ENCODE measurements around the gene KCNK1. TPM values are rescaled to one million over a fixed set of nuclear protein-coding genes. Genes with fewer than 3 reads are reported as not detected.

Gene KCNK1
- total RNA-seq, 1 donor = 0.10 TPM

- H3K9me3 ChIP-seq (ENCODE audit: low read depth, low read length) = no peaks in the 10 kb centered on the region
- H3K4me3 ChIP-seq (ENCODE audit: low read length) = no peak overlapping the region
- H3K27me3 ChIP-seq (ENCODE audit: insufficient read depth, low read length) = no peaks in the 10 kb centered on the region
- no peaks in the 10 kb centered on the region for H3K4me1 ChIP-seq (ENCODE audit: insufficient read depth, low read length)
Observed at GRCh38 chr1:233710507-233710906, 96.6 kb downstream of the KCNK1 start.

- no peaks in the 10 kb centered on the region for H3K4me1 ChIP-seq (ENCODE audit: insufficient read depth, low read length)
- H3K4me3 ChIP-seq (ENCODE audit: low read length) = no peak overlapping the region
- H3K27me3 ChIP-seq (ENCODE audit: insufficient read depth, low read length) = no peaks in the 10 kb centered on the region
- H3K9me3 ChIP-seq (ENCODE audit: low read depth, low read length) = no peaks in the 10 kb centered on the region
Observed at GRCh38 chr1:233714631-233715217, 100.8 kb downstream of the KCNK1 start.

- no peaks in the 10 kb centered on the region for H3K27me3 ChIP-seq (ENCODE audit: insufficient read depth, low read length)
- H3K9me3 ChIP-seq (ENCODE audit: low read depth, low read length) = no peaks in the 10 kb centered on the region
- no peak overlapping the region for H3K4me3 ChIP-seq (ENCODE audit: low read length)
- no peaks in the 10 kb centered on the region for H3K4me1 ChIP-seq (ENCODE audit: insufficient read depth, low read length)
Observed at GRCh38 chr1:233718057-233718456, 104.2 kb downstream of the KCNK1 start.

- Histone ChIP-seq H3K4me3 (ENCODE audit: low read length) (no peak overlapping the region), H3K9me3 (ENCODE audit: low read depth, low read length) (no peaks in the 10 kb centered on the region), H3K4me1 (ENCODE audit: insufficient read depth, low read length) (no peaks in the 10 kb centered on the region), H3K27me3 (ENCODE audit: insufficient read depth, low read length) (no peaks in the 10 kb centered on the region)
Observed at GRCh38 chr1:233719655-233720341, 105.9 kb downstream of the KCNK1 start.

- H3K9me3 ChIP-seq (ENCODE audit: low read depth, low read length) = no peaks in the 10 kb centered on the region
- H3K4me3 ChIP-seq (ENCODE audit: low read length) = no peak overlapping the region
- H3K27me3 ChIP-seq (ENCODE audit: insufficient read depth, low read length) = no peaks in the 10 kb centered on the region
- H3K4me1 ChIP-seq (ENCODE audit: insufficient read depth, low read length) = no peaks in the 10 kb centered on the region
Observed at GRCh38 chr1:233721004-233721595, 107.2 kb downstream of the KCNK1 start.

Measured in mononuclear cell (primary cell).